Loucy (cell line): ENCODE measurements around the gene THSD7A.

Experiments
- EZH2phosphoT487 ChIP-seq: fragments of 200-600 bp; IDR thresholded peaks from 2 replicates; pipeline ENCODE4 v1.6.1; 2018; ENCODE audit warnings: antibody characterized with exemption, mild to moderate bottlenecking, moderate library complexity, borderline replicate concordance
- TF ChIP-seq, protein P1 (sequence below): fragments of 200-600 bp; sonication (generic); conservative IDR thresholded peaks from 2 replicates; pipeline ENCODE4 v1.5.1; 2014; ENCODE audit warnings: mild to moderate bottlenecking, antibody characterized with exemption, low read length

DNA sequence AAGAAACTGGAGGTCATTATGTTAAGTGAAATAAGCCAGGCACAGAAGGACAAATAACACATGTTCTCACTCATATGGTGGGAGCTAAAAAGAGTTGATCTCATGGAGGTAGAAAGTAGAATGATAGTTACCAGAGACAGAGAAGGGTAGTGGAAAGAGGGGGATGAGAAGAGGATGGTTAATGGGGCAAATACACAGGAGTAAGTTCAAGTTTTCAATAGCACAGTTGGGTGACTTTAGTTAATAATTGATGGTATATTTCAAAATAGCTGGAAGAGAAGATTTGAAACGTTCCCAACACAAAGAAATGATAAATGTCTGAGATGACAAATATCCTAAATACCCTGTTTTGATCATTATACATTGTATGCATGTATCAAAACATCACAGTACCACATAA is 261.8 kb downstream of the THSD7A start:
- TF ChIP-seq, protein P1, sequence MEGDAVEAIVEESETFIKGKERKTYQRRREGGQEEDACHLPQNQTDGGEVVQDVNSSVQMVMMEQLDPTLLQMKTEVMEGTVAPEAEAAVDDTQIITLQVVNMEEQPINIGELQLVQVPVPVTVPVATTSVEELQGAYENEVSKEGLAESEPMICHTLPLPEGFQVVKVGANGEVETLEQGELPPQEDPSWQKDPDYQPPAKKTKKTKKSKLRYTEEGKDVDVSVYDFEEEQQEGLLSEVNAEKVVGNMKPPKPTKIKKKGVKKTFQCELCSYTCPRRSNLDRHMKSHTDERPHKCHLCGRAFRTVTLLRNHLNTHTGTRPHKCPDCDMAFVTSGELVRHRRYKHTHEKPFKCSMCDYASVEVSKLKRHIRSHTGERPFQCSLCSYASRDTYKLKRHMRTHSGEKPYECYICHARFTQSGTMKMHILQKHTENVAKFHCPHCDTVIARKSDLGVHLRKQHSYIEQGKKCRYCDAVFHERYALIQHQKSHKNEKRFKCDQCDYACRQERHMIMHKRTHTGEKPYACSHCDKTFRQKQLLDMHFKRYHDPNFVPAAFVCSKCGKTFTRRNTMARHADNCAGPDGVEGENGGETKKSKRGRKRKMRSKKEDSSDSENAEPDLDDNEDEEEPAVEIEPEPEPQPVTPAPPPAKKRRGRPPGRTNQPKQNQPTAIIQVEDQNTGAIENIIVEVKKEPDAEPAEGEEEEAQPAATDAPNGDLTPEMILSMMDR = no peak
- no peak for TF ChIP-seq EZH2phosphoT487
